Right lobe of liver (tissue), 6 donors: ENCODE results near the gene DDX51. TPM values are rescaled to one million over a fixed set of nuclear protein-coding genes. Genes with fewer than 3 reads are reported as not detected.

Source experiments
- ATAC-seq, 4 donors: fragments of 200-7000 bp; cut with Tn5 transposase; one replicate each; pipeline ENCODE4 v1.9.1; 2020; ENCODE audit warnings: mild to moderate bottlenecking in 4 of 4, moderate library complexity in 4 of 4
- DNase-seq, 3 donors: peaks; one replicate each; pipeline ENCODE4 v3.0.0-alpha.2; 2020
- H3K27ac ChIP-seq, 3 donors: fragments of 200-600 bp; one replicate each; pipeline ENCODE4 v1.8.0; 2022
- H3K27me3 ChIP-seq, 2 donors: fragments of 200-600 bp; one replicate each; pipeline ENCODE4 v1.8.0; 2022
- H3K36me3 ChIP-seq, 4 donors: fragments of 200-600 bp; sonication (generic) in 1 of 4; one replicate each; pipeline versions ENCODE4 v1.5.1 to v1.8.0; 2017 to 2022; ENCODE audit warnings: control low read depth in 1 of 4
- H3K4me1 ChIP-seq, 4 donors: fragments of 200-600 bp; sonication (generic) in 1 of 4; one replicate each; pipeline versions ENCODE4 v1.5.1 to v1.8.0; 2017 to 2022; ENCODE audit warnings: control low read depth in 1 of 4
- H3K4me3 ChIP-seq, 3 donors: fragments of 200-600 bp; one replicate each; pipeline ENCODE4 v1.8.0; 2022
- H3K9me3 ChIP-seq, 4 donors: fragments of 200-600 bp; sonication (generic) in 1 of 4; one replicate each; pipeline versions ENCODE4 v1.5.1 to v1.8.0; 2017 to 2022; ENCODE audit warnings: control low read depth in 1 of 4
- CTCF ChIP-seq, 4 donors: fragments of 200-600 bp in 3 of 4; fragments of 450-650 bp in 1 of 4; IDR thresholded peaks; one replicate each; pipeline versions ENCODE4 v1.5.1 to v1.8.0; 2016 to 2022; ENCODE audit warnings: antibody characterized with exemption in 4 of 4, mild to moderate bottlenecking in 2 of 4
- POLR2A ChIP-seq: fragments of 450-650 bp; IDR thresholded peaks from one replicate; pipeline ENCODE4 v1.6.1; 2017; ENCODE audit warnings: antibody characterized with exemption, mild to moderate bottlenecking
- WGBS: methylation state at CpG from one replicate; pipeline ENCODE4 v1.1.6; 2018; ENCODE audit warnings: low coverage, low lambda C conversion rate; ENCODE audit not compliant: insufficient coverage; ENCODE audit errors: missing lambda C conversion rate; 5-methylcytosine and 5-hydroxymethylcytosine counted together
- intact Hi-C, 2 donors: fragments of 100-400 bp; cut with DNase I; formaldehyde crosslinking; loops; one replicate each; pipeline versions ENCODE4 v1.11.2 to v1.14.1; 2022
- total RNA-seq, 6 experiments: library from RNA; depleted of rRNA in 2 of 6; stranded (reverse); fragments of >200 nt in 2 of 6; fragmentation: NEBNext Ultra II Directional in 3 of 6; extraction: Animal tissue kit (Norgen Biotek cat#: 25700) in 3 of 6; gene quantifications; one replicate each; pipeline versions ENCODE4 v1.1.0 to v1.2.4, GENCODE V29; 2016 to 2023
- donor health status: DM: no; HTN: yes; CAD: no.
- donor health status: DM: no; HTN: no; CAD: no.
- donor health status: DM: no; HTN: no; CAD: no.
- donor health status: DM: no; HTN: yes; CAD: no.
- donor health status: DM: no; HTN: yes; CAD: no.

Gene DDX51
- total RNA-seq, 6 experiments from 2014 or later = 4.2 to 9.0 (median 5.2) TPM

GRCh38 chr12:132118876-132119275 is 25.2 kb downstream of the DDX51 start:
- H3K27me3 ChIP-seq = no peaks in the 10 kb centered on the region
- DNase-seq (no peak), ATAC-seq (no peak)
- intact Hi-C loops = no loop called here
- H3K9me3 ChIP-seq = no peaks in the 10 kb centered on the region
- TF ChIP-seq CTCF (IDR thresholded peaks at IDR 0.05) = no peak
- TF ChIP-seq POLR2A = no peak
- H3K36me3 ChIP-seq = peaks cover 0 to 48% (median 18%) of the 10 kb centered on the region in 4 donors
- no peaks in the 10 kb centered on the region for H3K4me1 ChIP-seq
- H3K4me3 ChIP-seq = no peak overlapping the region
- WGBS = no CpG with 5 or more reads among the region's 22 CpGs
- H3K27ac ChIP-seq = no peak overlapping the region

GRCh38 chr12:132117558-132117875 is 26.6 kb downstream of the DDX51 start:
- H3K9me3 ChIP-seq = no peaks in the 10 kb centered on the region
- no peak overlapping the region for H3K27ac ChIP-seq
- H3K4me3 ChIP-seq = no peak overlapping the region
- peak in 1 of 3 donors; percentile 28 for DNase-seq
- intact Hi-C loops = no loop called here
- peak in 2 of 4 donors; percentile 14 to 36 for ATAC-seq
- no peaks in the 10 kb centered on the region for H3K27me3 ChIP-seq
- peaks cover 0 to 52% (median 21%) of the 10 kb centered on the region in 4 donors for H3K36me3 ChIP-seq
- H3K4me1 ChIP-seq = no peaks in the 10 kb centered on the region
- TF ChIP-seq POLR2A = no peak
- TF ChIP-seq CTCF (IDR thresholded peaks at IDR 0.05) = no peak
- 97% methylated on average over 7 of the region's 10 CpGs for WGBS

- WGBS = 93% methylated on average over 3 of the region's 58 CpGs
Observed at GRCh38 chr12:132116709-132117557, 27.2 kb downstream of the DDX51 start.

GRCh38 chr12:132115500-132115899 is 28.6 kb downstream of the DDX51 start:
- peaks cover 0 to 38% (median 11%) of the 10 kb centered on the region in 4 donors for H3K36me3 ChIP-seq
- ATAC-seq = no peak
- H3K9me3 ChIP-seq = no peaks in the 10 kb centered on the region
- WGBS = 85% methylated on average over 7 of the region's 9 CpGs
- no peak overlapping the region for H3K4me3 ChIP-seq
- peak in 1 of 3 donors; percentile 21 for DNase-seq
- no peaks in the 10 kb centered on the region for H3K27me3 ChIP-seq
- no peak for TF ChIP-seq POLR2A
- no peak for TF ChIP-seq CTCF (IDR thresholded peaks at IDR 0.05)
- no peak overlapping the region for H3K27ac ChIP-seq
- no peaks in the 10 kb centered on the region for H3K4me1 ChIP-seq
- intact Hi-C loops = no loop called here

More at GRCh38 chr12:132116709-132117557, 27.2 kb downstream of the DDX51 start:
- no peaks in the 10 kb centered on the region for H3K4me1 ChIP-seq
- H3K27ac ChIP-seq = no peak overlapping the region
- no peak for TF ChIP-seq CTCF (IDR thresholded peaks at IDR 0.05)
- TF ChIP-seq POLR2A = no peak
- peaks cover 0 to 46% (median 19%) of the 10 kb centered on the region in 4 donors for H3K36me3 ChIP-seq
- no peaks in the 10 kb centered on the region for H3K9me3 ChIP-seq
- H3K4me3 ChIP-seq = no peak overlapping the region
- ATAC-seq = peak in 1 of 4 donors; percentile 21
- peak in 1 of 3 donors; percentile 41 for DNase-seq
- intact Hi-C loops = no loop called here
- no peaks in the 10 kb centered on the region for H3K27me3 ChIP-seq
